IMR-90 (cell line): Measurements from ENCODE around the gene TSPAN1. TPM values are rescaled to one million over a fixed set of nuclear protein-coding genes. Genes with fewer than 3 reads are reported as not detected.

Experiments used
- ATAC-seq: fragments of 200-7000 bp; cut with Tn5 transposase; 2 replicates; pipeline ENCODE4 v1.9.1; 2020; ENCODE audit warnings: low read depth, mild to moderate bottlenecking, moderate library complexity
- BruUV-seq: library from RNA; stranded (reverse); fragments of 400-500 nt; replicated peaks from 2 replicates; lab custom pipeline; 2021; lab: Mats Ljungman, UMichigan
- CTCF ChIA-PET: fragments of 300-600 bp; formaldehyde crosslinking; extraction: SDS; loops from one replicate; lab custom pipeline; 2021; ENCODE audit warnings: antibody characterized with exemption; lab: Yijun Ruan, JAX
- POLR2A ChIA-PET: fragments of 300-600 bp; sonication (Branson Sonifier 250); formaldehyde crosslinking; loops from one replicate; lab custom pipeline; 2022; ENCODE audit warnings: antibody characterized with exemption; ENCODE audit not compliant: unreplicated experiment; lab: Charles Lee
- DNase-seq: peaks from one replicate; pipeline ENCODE4 v3.0.0; 2013
- H2AFZ ChIP-seq: replicated peaks from 2 replicates; pipeline ENCODE3; 2013; ENCODE audit warnings: low read length, mild to moderate bottlenecking; ENCODE audit not compliant: poor library complexity
- H2AK5ac ChIP-seq: 2 replicates; pipeline ENCODE4 v1.6.1; 2013; ENCODE audit warnings: low read depth, low read length, inconsistent platforms
- H2AK9ac ChIP-seq: replicated peaks from 2 replicates; pipeline ENCODE3; 2013; ENCODE audit warnings: mild to moderate bottlenecking, low read depth, low read length, moderate library complexity; ENCODE audit not compliant: poor library complexity
- H2BK120ac ChIP-seq: 2 replicates; pipeline ENCODE4 v1.6.1; 2013; ENCODE audit warnings: low read depth, low read length, inconsistent platforms
- H2BK15ac ChIP-seq: 3 replicates; pipeline ENCODE4 v1.6.1; 2013; ENCODE audit warnings: low read depth, low read length, inconsistent platforms
- H2BK20ac ChIP-seq: 2 replicates; pipeline ENCODE4 v1.6.1; 2013; ENCODE audit warnings: low read depth, mild to moderate bottlenecking, inconsistent platforms, low read length, moderate library complexity
- H2BK5ac ChIP-seq: 2 replicates; pipeline ENCODE4 v1.6.1; 2013; ENCODE audit warnings: mild to moderate bottlenecking, low read depth, low read length, inconsistent platforms; ENCODE audit not compliant: poor library complexity, severe bottlenecking
- H3K14ac ChIP-seq: replicated peaks from 2 replicates; pipeline ENCODE4 v1.6.1; 2013; ENCODE audit warnings: low read depth, low read length, inconsistent platforms
- H3K18ac ChIP-seq: 2 replicates; pipeline ENCODE4 v1.6.1; 2013; ENCODE audit warnings: low read depth, low read length, control low read depth
- H3K23ac ChIP-seq: 2 replicates; pipeline ENCODE4 v1.6.1; 2013; ENCODE audit warnings: low read depth, low read length, inconsistent platforms
- H3K27ac ChIP-seq: 2 replicates; pipeline ENCODE4 v1.5.1; 2013; ENCODE audit warnings: mild to moderate bottlenecking, control low read depth, low read length; ENCODE audit not compliant: insufficient read depth
- H3K27me3 ChIP-seq: 2 replicates; pipeline ENCODE4 v1.6.1; 2013; ENCODE audit warnings: low read length; ENCODE audit not compliant: control insufficient read depth, insufficient read depth
- H3K36me3 ChIP-seq: 2 replicates; pipeline ENCODE4 v1.6.1; 2013; ENCODE audit warnings: low read length, mixed read lengths; ENCODE audit not compliant: control insufficient read depth, insufficient read depth
- H3K4ac ChIP-seq: 2 replicates; pipeline ENCODE4 v1.6.1; 2013; ENCODE audit warnings: low read depth, low read length, inconsistent platforms
- H3K4me1 ChIP-seq: 2 replicates; pipeline ENCODE4 v1.6.1; 2013; ENCODE audit warnings: low read length, mixed read lengths; ENCODE audit not compliant: control insufficient read depth, insufficient read depth
- H3K4me2 ChIP-seq: 2 replicates; pipeline ENCODE4 v1.6.1; 2013; ENCODE audit warnings: low read depth, mild to moderate bottlenecking, control low read depth, low read length, moderate library complexity
- H3K4me3 ChIP-seq: 2 replicates; pipeline ENCODE4 v1.5.1; 2013; ENCODE audit warnings: low read depth, mild to moderate bottlenecking, control low read depth, low read length, moderate library complexity; ENCODE audit not compliant: insufficient read depth
- H3K56ac ChIP-seq: 2 replicates; pipeline ENCODE4 v1.6.1; 2013; ENCODE audit warnings: low read length, inconsistent platforms; ENCODE audit not compliant: insufficient read depth; ENCODE audit errors: extremely low read depth
- H3K79me1 ChIP-seq, 2 experiments: 2 replicates each; pipeline ENCODE4 v1.6.1; 2013; ENCODE audit warnings: low read length in 2 of 2, inconsistent platforms in 1 of 2, low read depth in 1 of 2
- H3K9ac ChIP-seq: 2 replicates; pipeline ENCODE4 v1.6.1; 2013; ENCODE audit warnings: low read depth, low read length, control low read depth
- H3K9me1 ChIP-seq: 2 replicates; pipeline ENCODE4 v1.6.1; 2013; ENCODE audit warnings: low read length, inconsistent platforms; ENCODE audit not compliant: insufficient read depth
- H3K9me3 ChIP-seq: 2 replicates; pipeline ENCODE4 v1.6.1; 2013; ENCODE audit warnings: low read length; ENCODE audit not compliant: control insufficient read depth, insufficient read depth
- H4K20me1 ChIP-seq: 2 replicates; pipeline ENCODE4 v1.6.1; 2013; ENCODE audit warnings: low read length, inconsistent platforms; ENCODE audit not compliant: insufficient read depth
- H4K5ac ChIP-seq: 2 replicates; pipeline ENCODE4 v1.6.1; 2013; ENCODE audit warnings: mild to moderate bottlenecking, low read depth, low read length, control low read depth
- H4K8ac ChIP-seq, 2 experiments: 2 replicates each; pipeline ENCODE4 v1.6.1; 2013; ENCODE audit warnings: low read depth in 2 of 2, low read length in 2 of 2, control low read depth in 1 of 2, inconsistent platforms in 1 of 2
- H4K91ac ChIP-seq: 2 replicates; pipeline ENCODE4 v1.6.1; 2013; ENCODE audit warnings: low read depth, low read length, inconsistent platforms; ENCODE audit not compliant: insufficient read depth
- BHLHE40 ChIP-seq: fragments of 150-350 bp; IDR thresholded peaks from 2 replicates; pipeline ENCODE4 v1.6.1; 2016; ENCODE audit warnings: mild to moderate bottlenecking, low read depth, low read length
- CEBPB ChIP-seq: IDR thresholded peaks from 2 replicates; pipeline ENCODE4 v1.6.1; 2012; ENCODE audit warnings: low read depth, low read length, improper control_type of control experiment
- CHD1 ChIP-seq: IDR thresholded peaks from 2 replicates; pipeline ENCODE4 v1.6.1; 2012; ENCODE audit warnings: low read depth, low read length, improper control_type of control experiment
- FOS ChIP-seq: fragments of 150-350 bp; IDR thresholded peaks from 2 replicates; pipeline ENCODE4 v1.6.1; 2016; ENCODE audit warnings: low read depth, low read length
- MXI1 ChIP-seq: IDR thresholded peaks from 2 replicates; pipeline ENCODE4 v1.6.1; 2012; ENCODE audit warnings: low read depth, mild to moderate bottlenecking, low read length, moderate library complexity, borderline replicate concordance
- WGBS, 2 experiments: methylation state at CpG; one replicate each; pipeline versions ENCODE4 v1.1.5 to v1.1.7; 2013; ENCODE audit warnings: missing lambda C conversion rate in 2 of 2; ENCODE audit not compliant: insufficient read length in 1 of 2; ENCODE audit errors: extremely low coverage in 2 of 2; 5-methylcytosine and 5-hydroxymethylcytosine counted together
- dilution Hi-C: fragments of 300-500 bp; cut with HindIII; formaldehyde crosslinking; loops from one replicate; pipeline ENCODE4 v1.14.3; 2018; ENCODE audit warnings: low sequenced_read_pairs; ENCODE audit not compliant: unreplicated experiment
- in situ Hi-C: fragments of 300-500 bp; cut with MboI; formaldehyde crosslinking; loops from 3 replicates; pipeline ENCODE4 v1.14.3; 2019; ENCODE audit warnings: low sequenced_read_pairs, inconsistent platforms, mixed read lengths
- intact Hi-C: fragments of 100-400 bp; cut with micrococcal nuclease; formaldehyde crosslinking; loops from 2 replicates; pipeline ENCODE4 v1.10.0; 2022
- polyA plus RNA-seq, 3 experiments: library from polyadenylated mRNA; depleted of rRNA; stranded (reverse); fragments of >200 nt; gene quantifications; 2 replicates each; pipeline ENCODE4 v1.2.3, GENCODE V29; 2012; ENCODE audit warnings: low replicate concordance in 1 of 3
- total RNA-seq: library from RNA; depleted of rRNA; stranded (reverse); fragments of >200 nt; gene quantifications from 2 replicates; pipeline ENCODE4 v1.2.3, GENCODE V29; 2012
- TF ChIP-seq, protein P1 (sequence below): fragments of 150-350 bp; IDR thresholded peaks from 2 replicates; pipeline ENCODE4 v1.6.1; 2017; ENCODE audit warnings: mild to moderate bottlenecking, antibody characterized with exemption, low read length, low read depth

The TSPAN1 gene
- total and polyA plus RNA-seq, 2 of the 4 experiments (the other 2 are of a cell fraction) = 0.18 to 0.82 TPM

DNA sequence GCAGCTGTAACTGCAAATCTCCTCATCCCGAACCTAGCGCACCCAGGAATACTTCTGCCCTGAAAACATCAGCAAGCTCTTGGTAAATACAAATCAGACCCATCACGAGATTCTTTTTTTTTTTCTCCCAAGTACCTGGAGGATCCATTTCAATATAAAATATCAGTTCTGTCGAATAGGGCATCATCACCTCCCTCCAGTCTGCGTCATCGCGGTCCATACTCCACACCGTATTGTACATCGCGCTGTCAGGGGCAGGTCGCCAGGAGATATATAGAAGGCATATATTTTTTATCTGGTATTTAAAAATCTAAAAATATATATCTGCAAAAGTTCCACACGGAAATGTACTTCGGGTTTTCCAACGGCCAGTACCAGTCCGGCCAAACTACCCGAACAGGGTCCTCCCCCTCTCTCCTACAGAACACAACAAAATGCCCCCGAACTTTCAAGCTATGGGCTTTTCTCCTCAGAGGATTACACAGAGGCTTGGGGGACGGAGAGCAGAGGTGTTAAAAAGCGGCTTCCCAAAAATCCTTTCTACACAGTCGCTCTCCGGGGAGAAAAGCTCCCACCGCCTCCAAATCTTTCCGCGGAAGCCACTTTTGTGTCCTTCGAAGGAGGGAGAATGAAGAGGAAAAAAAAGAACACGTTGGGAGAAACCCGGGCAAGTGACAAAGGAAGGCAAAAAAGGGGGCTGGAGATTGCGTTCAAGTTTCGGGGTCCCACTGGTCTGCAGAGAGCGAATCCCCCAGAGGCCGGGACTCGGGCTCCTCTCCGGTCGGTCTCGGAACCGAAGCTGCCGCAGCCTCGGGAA is 43.0 kb upstream of the TSPAN1 start:
- WGBS, 2 experiments = 2% methylated on average over 11 of the region's 38 CpGs; no CpG with 5 or more reads in 1 of the 2 experiments
- Histone ChIP-seq H3K14ac (peak overlapping the region; percentile 87), H2BK5ac (peak overlapping the region; percentile 49), H2BK20ac (no peak overlapping the region), H2AK9ac (peak overlapping the region; percentile 93), H3K4ac (peak overlapping the region; percentile 68), H3K18ac (peak overlapping the region; percentile 21), H2BK15ac (peak overlapping the region; percentile 27; the same call in 1 of the 3 replicates), H4K20me1 (peaks cover 3% of the 10 kb centered on the region; the same call in 1 of the 2 replicates), H4K91ac (peak overlapping the region; percentile 42), H3K4me2 (peak overlapping the region; percentile 86), H3K27ac (peak overlapping the region; percentile 97), H3K79me1 (peaks cover 6 to 18% of the 10 kb centered on the region in 2 experiments; a peak in 3 of 4 replicates), H3K4me3 (peak overlapping the region; percentile 54), H3K36me3 (no peaks in the 10 kb centered on the region), H4K5ac (no peak overlapping the region), H3K27me3 (no peaks in the 10 kb centered on the region), H2BK120ac (peak overlapping the region; percentile 64; the same call in 1 of the 2 replicates), H4K8ac (peak overlapping the region; percentile 12 to 98; a peak in 3 of 4 replicates), H2AFZ (peak overlapping the region; percentile 97), H2AK5ac (peak overlapping the region; percentile 18; the same call in 1 of the 2 replicates), H3K9me1 (no peaks in the 10 kb centered on the region), H3K4me1 (peaks cover 2% of the 10 kb centered on the region), H3K9me3 (no peaks in the 10 kb centered on the region), H3K56ac (peak overlapping the region; percentile 79), H3K9ac (peak overlapping the region; percentile 75), H3K23ac (peak overlapping the region; percentile 90)
- DNase-seq (peak; percentile 45), ATAC-seq (no peak)
- POLR2A ChIA-PET = interaction anchor here (0.7 to 1.0 kb wide), 3 partner anchors 8 to 66 kb away, joined by 3 to 4 read pairs (median 3); partner anchors contain the start of gene POMGNT1
- CTCF ChIA-PET = interaction anchor here (0.5 to 0.6 kb wide), 3 partner anchors 43 to 114 kb away, joined by 4 to 5 read pairs (median 4); no protein-coding TSS in a partner anchor
- in situ Hi-C loops = no loop called here
- intact Hi-C loops = loop anchor here (1.0 kb wide), 2 partner anchors 47 to 95 kb away; no protein-coding TSS in a partner anchor
- dilution Hi-C loops = no loop called here
- BruUV-seq = TSS peak; percentile 60
- TF ChIP-seq MXI1 = 0 out of 2 replicates have a peak, but pooled peaks have one; percentile 41
- no peak for TF ChIP-seq BHLHE40
- no peak for TF ChIP-seq FOS
- TF ChIP-seq CHD1 = no peak
- TF ChIP-seq, protein P1, sequence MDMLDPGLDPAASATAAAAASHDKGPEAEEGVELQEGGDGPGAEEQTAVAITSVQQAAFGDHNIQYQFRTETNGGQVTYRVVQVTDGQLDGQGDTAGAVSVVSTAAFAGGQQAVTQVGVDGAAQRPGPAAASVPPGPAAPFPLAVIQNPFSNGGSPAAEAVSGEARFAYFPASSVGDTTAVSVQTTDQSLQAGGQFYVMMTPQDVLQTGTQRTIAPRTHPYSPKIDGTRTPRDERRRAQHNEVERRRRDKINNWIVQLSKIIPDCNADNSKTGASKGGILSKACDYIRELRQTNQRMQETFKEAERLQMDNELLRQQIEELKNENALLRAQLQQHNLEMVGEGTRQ = no peak
- TF ChIP-seq CEBPB = no peak
